ENCODE data around the gene MLYCD.
A peak's percentile ranks its signal among the peaks of the same experiment; 100 is the strongest.

The MLYCD gene

DNA sequence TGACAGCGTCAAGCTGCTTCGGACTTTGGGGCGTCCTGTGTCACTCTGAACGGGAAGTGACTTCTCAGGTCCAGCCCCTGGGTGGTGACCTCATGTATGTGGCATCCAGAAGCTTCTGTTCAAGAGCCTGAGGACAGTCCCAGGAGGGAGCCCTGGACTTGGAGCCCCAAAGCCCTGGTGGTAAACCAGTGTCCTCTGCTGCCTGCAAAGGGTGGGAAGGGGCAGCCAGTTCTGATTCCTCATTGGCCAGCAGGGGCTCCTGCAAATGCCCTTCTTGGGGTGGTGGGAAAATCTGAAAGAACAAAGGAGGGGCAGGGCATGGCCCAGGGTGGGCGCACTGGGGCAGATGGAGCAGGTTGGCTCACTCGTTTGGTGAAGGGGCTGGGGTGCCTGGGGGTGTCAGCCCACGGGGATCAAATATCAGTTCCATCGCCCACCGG, 55.7 kb downstream of the MLYCD start:
- no peak for DNase-seq (ENCODE audit: low read depth in 2 of 2)

DNA sequence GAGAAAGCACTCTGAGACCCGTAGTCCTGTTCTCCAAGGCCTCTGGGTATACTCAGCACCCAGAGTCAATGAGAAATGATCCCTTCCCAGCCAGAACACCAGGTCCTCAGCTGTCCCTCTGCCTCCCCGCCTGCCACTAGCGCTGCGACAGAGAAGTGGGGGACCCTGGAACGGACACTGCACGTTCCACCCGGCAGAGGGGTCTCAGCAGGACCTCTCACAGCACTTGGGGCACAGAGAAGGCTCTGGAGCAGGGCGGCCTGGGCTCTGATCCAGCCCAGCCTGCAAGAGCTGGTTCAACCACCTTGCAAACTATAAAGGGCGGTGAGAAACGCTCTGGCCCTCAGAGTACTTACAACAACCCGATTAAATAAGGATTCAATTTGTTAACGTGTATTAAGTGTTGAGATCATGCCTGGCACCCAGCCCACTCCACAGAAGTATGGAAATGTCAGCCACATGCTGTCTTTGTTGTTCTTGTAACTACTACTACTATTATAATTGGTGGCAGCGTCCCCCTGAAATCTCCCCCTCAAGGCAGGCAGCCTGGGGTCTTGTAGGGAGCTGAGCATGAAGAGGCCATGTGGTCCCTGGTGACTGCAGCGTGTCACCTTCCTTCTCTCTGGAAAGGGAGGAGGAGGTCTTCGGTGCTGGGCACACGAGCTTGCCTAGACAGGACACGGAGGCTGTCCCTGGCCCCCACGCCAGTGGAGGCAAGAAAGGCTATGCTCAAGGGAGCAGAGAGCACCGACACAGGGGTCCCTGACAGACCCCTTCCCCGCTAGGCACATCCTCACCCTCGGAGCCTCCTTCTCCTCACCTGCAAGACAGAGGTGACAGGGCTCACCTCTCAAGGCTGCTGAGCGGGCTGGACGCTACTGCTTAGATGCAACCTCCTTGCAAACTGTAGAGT, 56.6 kb downstream of the MLYCD start:
- DNase-seq (ENCODE audit: low read depth in 2 of 2) = no peak

GRCh38 chr16:83956336-83957289, 57.7 kb downstream of the MLYCD start:
- DNase-seq (ENCODE audit: low read depth in 2 of 2) = peak; percentile 30 to 59

GRCh38 chr16:83957296-83957855, 58.5 kb downstream of the MLYCD start:
- no peak for DNase-seq (ENCODE audit: low read depth in 2 of 2)

DNA sequence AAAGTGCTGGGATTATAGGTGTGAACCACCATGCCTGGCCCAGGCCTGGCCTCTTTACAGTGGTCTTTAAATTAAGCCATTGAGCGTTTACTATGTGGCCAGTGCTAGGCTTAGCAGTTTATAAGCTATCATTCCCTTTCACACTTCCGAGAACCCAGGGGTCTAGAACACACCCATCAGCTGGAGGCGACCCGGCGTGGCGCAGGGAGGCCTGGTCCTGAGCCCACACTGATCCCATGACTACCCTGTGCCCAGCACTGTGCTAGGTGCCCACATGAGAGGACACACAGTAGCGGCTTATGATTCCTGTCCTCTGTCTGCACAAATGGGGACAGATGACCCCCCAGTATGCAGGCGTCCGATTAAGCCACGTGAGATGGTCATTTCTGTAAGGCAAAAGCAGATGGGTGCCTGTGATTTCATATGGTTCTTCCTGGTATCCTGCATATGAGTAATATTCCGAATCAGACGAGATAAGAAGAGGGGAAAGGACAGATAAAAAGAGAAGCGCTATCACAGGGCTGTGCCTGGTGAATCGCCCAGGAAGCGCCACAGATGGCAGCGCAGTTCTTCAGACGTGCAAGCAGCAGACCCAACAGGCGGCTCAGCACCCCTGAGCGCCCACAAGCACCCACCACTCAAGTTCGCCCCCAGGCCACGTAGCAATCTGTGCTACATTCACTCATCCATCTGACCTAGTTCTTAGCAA, 59.4 kb downstream of the MLYCD start:
- no peak for DNase-seq (ENCODE audit: low read depth in 2 of 2)

DNA sequence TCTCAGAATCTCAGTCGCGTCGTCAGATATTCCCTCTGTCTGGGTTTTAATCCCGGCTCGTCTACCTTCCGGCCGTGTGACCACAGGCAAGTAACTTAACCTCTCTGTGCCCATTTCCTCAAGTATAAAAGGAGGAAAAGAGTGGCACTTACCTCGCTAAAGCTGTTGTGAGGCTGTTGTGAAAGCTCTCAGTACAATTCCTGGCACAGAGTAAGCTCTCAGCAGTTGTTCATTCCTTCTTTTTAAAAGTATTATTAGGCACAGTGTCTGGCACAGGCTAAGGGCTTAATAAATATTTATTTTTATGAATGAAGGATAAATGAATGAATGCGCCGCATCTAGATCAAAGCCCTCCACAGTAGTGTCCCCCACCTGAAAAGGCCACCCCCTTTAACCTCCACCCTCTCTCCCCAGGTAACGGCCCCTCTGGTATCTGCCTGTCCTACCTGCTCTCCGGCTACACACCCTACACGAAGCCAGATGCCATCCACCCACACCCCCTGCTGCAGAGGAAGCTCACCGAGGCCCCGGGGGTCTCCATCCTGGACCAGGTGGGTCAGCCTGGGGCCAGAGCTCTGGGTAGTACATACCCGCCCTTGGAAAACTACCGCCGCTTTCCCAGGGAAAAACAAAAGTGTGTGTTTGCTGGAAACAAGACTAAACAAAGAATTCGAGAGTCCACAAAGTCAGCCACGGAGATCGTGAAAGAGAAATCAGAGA, 60.1 kb downstream of the MLYCD start:
- no peak for DNase-seq (ENCODE audit: low read depth in 2 of 2)

DNA sequence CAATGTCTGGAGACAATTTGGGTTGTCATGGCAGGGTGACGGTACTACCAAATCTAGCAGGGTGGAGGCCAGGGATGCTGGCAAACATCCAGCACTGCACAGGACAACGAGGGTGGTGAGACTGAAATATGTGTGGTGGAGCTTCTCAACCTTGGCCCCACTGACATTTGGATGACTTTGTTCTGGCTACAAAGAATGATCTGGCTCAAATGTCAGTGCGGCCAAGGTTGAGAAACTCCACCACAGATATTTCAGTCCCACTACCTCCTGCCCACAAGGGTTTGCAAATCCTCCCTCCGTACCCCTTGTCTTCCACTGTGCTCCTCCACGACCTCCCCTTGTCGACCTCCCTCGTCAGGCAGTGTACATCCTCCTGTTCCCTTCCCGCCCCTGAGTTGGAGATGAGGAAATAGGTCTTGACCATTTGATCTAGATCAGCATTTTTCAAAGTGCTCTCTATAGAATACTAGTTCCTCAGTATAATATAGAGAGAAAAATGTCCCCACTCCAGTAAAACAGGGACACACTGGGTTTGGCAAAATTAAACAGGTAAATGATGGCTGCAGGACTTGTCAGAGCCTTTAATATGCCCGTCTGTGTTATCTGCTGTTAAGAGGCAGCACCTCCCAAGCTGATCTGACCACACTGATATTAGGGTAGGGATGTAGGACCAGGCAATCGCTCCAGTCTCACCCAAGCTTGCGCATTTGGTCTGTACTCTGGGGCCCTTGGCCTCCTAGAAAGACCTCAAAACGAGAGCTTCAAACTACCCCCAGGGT, 60.9 kb downstream of the MLYCD start:
- no peak for DNase-seq (ENCODE audit: low read depth in 2 of 2)

DNA sequence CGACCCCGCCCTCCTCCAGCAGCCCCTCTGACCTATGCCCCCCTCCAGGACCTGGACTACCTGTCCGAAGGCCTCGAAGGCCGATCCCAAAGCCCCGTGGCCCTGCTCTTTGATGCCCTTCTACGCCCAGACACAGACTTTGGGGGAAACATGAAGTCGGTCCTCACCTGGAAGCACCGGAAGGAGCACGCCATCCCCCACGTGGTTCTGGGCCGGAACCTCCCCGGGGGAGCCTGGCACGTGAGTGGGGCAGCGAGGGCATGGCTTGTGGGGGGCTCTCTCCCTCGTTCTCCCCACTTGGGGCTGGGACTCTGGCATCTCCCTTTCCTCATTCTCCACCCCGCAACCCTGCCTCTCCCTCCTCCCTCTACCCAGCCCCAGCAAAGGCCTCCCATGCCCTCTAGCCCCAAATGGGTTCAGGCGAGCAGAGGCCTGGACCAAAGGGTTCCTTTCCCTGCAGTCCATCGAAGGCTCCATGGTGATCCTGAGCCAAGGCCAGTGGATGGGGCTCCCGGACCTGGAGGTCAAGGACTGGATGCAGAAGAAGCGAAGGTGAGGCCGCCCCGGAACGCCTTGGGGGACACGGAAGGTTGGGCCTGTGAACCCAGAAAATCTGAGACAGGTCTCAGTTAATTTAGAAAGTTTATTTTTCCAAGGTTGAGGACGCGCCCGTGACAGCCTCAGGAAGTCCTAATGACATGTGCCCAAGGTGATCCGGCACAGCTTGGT, 61.8 kb downstream of the MLYCD start:
- no peak for DNase-seq (ENCODE audit: low read depth in 2 of 2)

GRCh38 chr16:83961591-83961990, 62.7 kb downstream of the MLYCD start:
- no peak for DNase-seq (ENCODE audit: low read depth in 2 of 2)

DNA sequence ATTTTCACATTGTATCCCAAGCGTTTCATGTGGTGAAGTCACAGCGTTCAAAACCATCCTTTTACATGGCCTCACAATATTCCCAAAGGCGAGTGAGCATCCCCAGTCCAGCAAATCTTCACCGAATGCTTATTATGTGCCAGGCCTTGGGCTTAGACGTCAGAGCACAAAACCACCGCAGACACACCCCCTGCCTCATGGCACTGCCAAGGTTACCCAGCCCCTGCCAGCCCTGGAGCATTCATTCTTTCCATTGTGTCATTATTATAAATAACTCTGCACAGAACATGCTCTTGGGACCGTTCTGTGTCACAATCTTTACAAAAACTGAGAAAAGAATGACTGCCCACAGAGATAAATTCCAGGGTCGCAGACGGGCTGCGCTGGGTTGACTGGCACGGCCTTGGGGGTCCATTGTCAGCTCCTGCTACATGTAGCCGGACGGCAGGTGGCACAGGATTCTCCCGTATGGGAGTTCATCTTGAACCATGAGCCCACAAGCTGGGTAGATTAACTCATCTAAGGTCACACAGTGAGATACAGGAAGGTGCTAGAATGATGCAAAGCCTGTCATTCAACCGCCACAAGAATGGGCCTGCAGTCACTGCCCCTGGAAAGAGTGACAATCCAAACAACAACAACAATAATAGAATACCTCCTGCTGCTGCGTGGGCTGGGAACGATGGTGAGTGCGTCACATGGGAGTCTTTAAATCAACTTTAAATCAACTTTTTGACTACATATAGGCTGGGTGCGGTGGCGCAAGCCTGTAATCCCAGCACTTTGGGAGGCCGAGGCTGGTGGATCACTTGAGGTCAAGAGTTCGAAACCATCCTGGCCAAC, 64.6 kb downstream of the MLYCD start:
- no peak for DNase-seq (ENCODE audit: low read depth in 2 of 2)

DNA sequence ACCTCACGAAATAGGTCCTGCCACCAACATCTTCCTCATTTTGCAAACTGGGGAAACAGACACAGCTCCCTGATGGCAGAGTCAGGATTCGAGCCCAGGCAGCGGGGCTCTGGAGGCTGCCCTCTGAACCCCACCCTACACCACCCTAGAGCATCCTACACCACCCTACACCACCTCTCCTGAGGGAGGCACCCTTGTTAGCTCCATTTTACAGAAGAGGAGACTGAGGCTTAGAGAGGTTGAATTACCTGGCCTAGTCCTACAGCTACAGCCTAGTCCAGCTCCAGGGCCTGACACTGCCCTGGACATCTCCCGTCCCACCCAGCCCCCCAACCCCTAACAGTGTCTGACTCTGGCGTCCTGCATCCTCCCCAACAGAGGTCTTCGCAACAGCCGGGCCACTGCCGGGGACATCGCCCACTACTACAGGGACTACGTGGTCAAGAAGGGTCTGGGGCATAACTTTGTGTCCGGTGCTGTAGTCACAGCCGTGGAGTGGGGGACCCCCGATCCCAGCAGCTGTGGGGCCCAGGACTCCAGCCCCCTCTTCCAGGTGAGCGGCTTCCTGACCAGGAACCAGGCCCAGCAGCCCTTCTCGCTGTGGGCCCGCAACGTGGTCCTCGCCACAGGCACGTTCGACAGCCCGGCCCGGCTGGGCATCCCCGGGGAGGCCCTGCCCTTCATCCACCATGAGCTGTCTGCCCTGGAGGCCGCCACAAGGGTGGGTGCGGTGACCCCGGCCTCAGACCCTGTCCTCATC, 65.9 kb downstream of the MLYCD start:
- no peak for DNase-seq (ENCODE audit: low read depth in 2 of 2)

- no peak for DNase-seq (ENCODE audit: low read depth in 2 of 2)
These were observed 66.7 kb downstream of the MLYCD start for GRCh38 chr16:83965444-83966152.

GRCh38 chr16:83966153-83966696, 67.3 kb downstream of the MLYCD start:
- no peak for DNase-seq (ENCODE audit: low read depth in 2 of 2)

GRCh38 chr16:83967091-83967490, 68.2 kb downstream of the MLYCD start:
- DNase-seq (ENCODE audit: low read depth in 2 of 2) = no peak

- no peak for DNase-seq (ENCODE audit: low read depth in 2 of 2)
These were observed 69.0 kb downstream of the MLYCD start, which contains the start of gene NECAB2 for GRCh38 chr16:83967838-83968305. Gene NECAB2, plus strand, starts transcription at chr16:83968244. Its CDS starts 405 bp downstream, at chr16:83968649.

DNA sequence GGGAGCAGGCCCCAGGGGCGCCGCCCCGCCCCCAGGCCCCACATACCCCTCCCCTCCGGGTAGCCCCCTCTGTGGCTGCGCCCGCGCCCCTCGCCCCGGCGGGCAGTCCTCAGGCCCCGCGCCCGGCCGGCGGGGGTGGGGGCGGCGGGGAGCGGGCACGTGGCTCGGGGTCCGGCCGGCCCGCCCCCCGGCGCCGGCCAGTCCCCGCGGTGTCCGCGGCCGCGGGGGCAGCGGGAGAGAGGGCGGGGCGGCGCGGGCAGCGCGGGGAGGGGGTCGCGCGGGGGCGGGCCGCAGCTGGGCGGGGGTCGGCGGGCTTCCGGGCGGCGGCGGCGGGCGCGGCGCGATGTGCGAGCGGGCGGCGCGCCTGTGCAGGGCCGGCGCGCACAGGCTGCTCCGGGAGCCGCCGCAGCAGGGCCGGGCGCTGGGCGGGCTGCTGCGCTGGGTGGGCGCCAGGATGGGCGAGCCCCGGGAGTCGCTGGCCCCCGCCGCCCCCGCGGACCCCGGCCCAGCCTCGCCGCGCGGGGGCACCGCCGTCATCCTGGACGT, 69.5 kb downstream of the MLYCD start:
- no peak for DNase-seq (ENCODE audit: low read depth in 2 of 2)
